Caco-2 (cell line): ENCODE data around the gene PRC1. TPM values are rescaled to one million over a fixed set of nuclear protein-coding genes. Genes with fewer than 3 reads are reported as not detected.

Source experiments
- BruUV-seq: library from RNA; stranded (reverse); fragments of 400-500 nt; replicated peaks from 2 replicates; lab custom pipeline; 2021; lab: Mats Ljungman, UMichigan
- CTCF ChIA-PET: fragments of 300-600 bp; sonication (Branson Sonifier 250); formaldehyde crosslinking; loops from one replicate; lab custom pipeline; 2022; ENCODE audit warnings: antibody characterized with exemption; lab: Charles Lee
- POLR2A ChIA-PET: fragments of 300-600 bp; sonication (Branson Sonifier 250); formaldehyde crosslinking; loops from one replicate; lab custom pipeline; 2022; ENCODE audit warnings: antibody characterized with exemption; lab: Charles Lee
- DNase-seq, 2 experiments: peaks; one replicate each; pipeline versions ENCODE4 v3.0.0 to v3.0.0-alpha.2; 2020 to 2022
- H3K27me3 ChIP-seq: replicated peaks from 2 replicates; pipeline ENCODE4 v1.6.0; 2011; ENCODE audit warnings: low read length; ENCODE audit not compliant: control insufficient read depth, insufficient read depth
- H3K36me3 ChIP-seq: 2 replicates; pipeline ENCODE4 v1.5.1; 2011; ENCODE audit warnings: low read length; ENCODE audit not compliant: control insufficient read depth, insufficient read depth
- H3K4me1 ChIP-seq: fragments of 250-450 bp; sonication (Bioruptor Pico); 2 replicates; pipeline ENCODE4 v1.5.1; 2020; ENCODE audit warnings: mild to moderate bottlenecking
- H3K4me3 ChIP-seq: 2 replicates; pipeline ENCODE4 v1.5.1; 2011; ENCODE audit warnings: low read depth, mild to moderate bottlenecking, control low read depth, low read length
- H3K9me3 ChIP-seq: fragments of 250-450 bp; sonication (Bioruptor Pico); 2 replicates; pipeline ENCODE4 v1.5.1; 2020; ENCODE audit warnings: mild to moderate bottlenecking, moderate library complexity
- H3K27ac Mint-ChIP-seq: one replicate; pipeline ENCODE4 v1.8.0; 2022; ENCODE audit warnings: mixed read lengths; ENCODE audit not compliant: unreplicated experiment
- H3K27me3 Mint-ChIP-seq: one replicate; pipeline ENCODE4 v1.8.0; 2022; ENCODE audit warnings: mixed read lengths; ENCODE audit not compliant: insufficient read depth, unreplicated experiment
- H3K36me3 Mint-ChIP-seq: one replicate; pipeline ENCODE4 v1.8.0; 2022; ENCODE audit warnings: mild to moderate bottlenecking, mixed read lengths; ENCODE audit not compliant: insufficient read depth, unreplicated experiment
- H3K4me1 Mint-ChIP-seq: one replicate; pipeline ENCODE4 v1.8.0; 2022; ENCODE audit warnings: low read depth, mixed read lengths; ENCODE audit not compliant: unreplicated experiment
- H3K4me3 Mint-ChIP-seq: one replicate; pipeline ENCODE4 v1.8.0; 2022; ENCODE audit warnings: mild to moderate bottlenecking, moderate library complexity, mixed read lengths; ENCODE audit not compliant: unreplicated experiment
- H3K9me3 Mint-ChIP-seq: one replicate; pipeline ENCODE4 v1.8.0; 2022; ENCODE audit warnings: mixed read lengths; ENCODE audit not compliant: unreplicated experiment
- CTCF ChIP-seq, 2 experiments: fragments of 200-600 bp in 1 of 2; IDR thresholded peaks; 1 replicate in 1 of 2; 2 replicates in 1 of 2; pipeline versions ENCODE4 v1.5.1 to v1.8.0; 2011 to 2022; ENCODE audit warnings: antibody characterized with exemption in 1 of 2, control low read depth in 1 of 2, inconsistent platforms in 1 of 2, low read depth in 1 of 2, low read length in 1 of 2, mild to moderate bottlenecking in 1 of 2, moderate library complexity in 1 of 2; ENCODE audit not compliant: insufficient read depth in 1 of 2, severe bottlenecking in 1 of 2, unreplicated experiment in 1 of 2
- intact Hi-C: fragments of 100-400 bp; cut with micrococcal nuclease; formaldehyde crosslinking; loops from one replicate; pipeline ENCODE4 v1.10.0; 2022; ENCODE audit not compliant: unreplicated experiment
- total RNA-seq: library from RNA; stranded (reverse); gene quantifications from 2 replicates; pipeline ENCODE4 v1.2.3, GENCODE V29; 2022

PRC1 gene
- total RNA-seq, 1 experiment from 2014 or later: 145 TPM

- Histone ChIP-seq H3K27me3 (no peaks in the 10 kb centered on the region), H3K4me1 (peaks cover 13% of the 10 kb centered on the region), H3K4me3 (no peak overlapping the region), H3K36me3 (no peaks in the 10 kb centered on the region; the same call in 1 of the 2 replicates), H3K9me3 (no peaks in the 10 kb centered on the region)
- H3K27me3 Mint-ChIP-seq: no peaks in the 10 kb centered on the region
- peaks cover 27% of the 10 kb centered on the region for H3K36me3 Mint-ChIP-seq
- no peak for DNase-seq
- H3K4me1 Mint-ChIP-seq: peaks cover 21% of the 10 kb centered on the region
- intact Hi-C loops: no loop called here
- TF ChIP-seq CTCF (IDR thresholded peaks at IDR 0.05; ENCODE audit: insufficient read depth in 1 of 2, low read depth in 1 of 2, low read length in 1 of 2, severe bottlenecking in 1 of 2, unreplicated experiment in 1 of 2): no peak
- H3K4me3 Mint-ChIP-seq: no peak overlapping the region
- POLR2A ChIA-PET: no interaction called here
- H3K9me3 Mint-ChIP-seq: no peaks in the 10 kb centered on the region
- no peak overlapping the region for H3K27ac Mint-ChIP-seq
- no TSS peak for BruUV-seq
- CTCF ChIA-PET: no interaction called here
Measured at GRCh38 chr15:90988296-90988695, 6.0 kb downstream of the PRC1 start.

GRCh38 chr15:90987561-90988141 is 6.7 kb downstream of the PRC1 start:
- H3K27me3 ChIP-seq: no peaks in the 10 kb centered on the region
- POLR2A ChIA-PET: interaction anchor here (0.6 kb wide), 1 partner anchor 1889 kb away, joined by 3 read pairs; no protein-coding TSS in a partner anchor
- CTCF ChIA-PET: no interaction called here
- no peak for TF ChIP-seq CTCF (IDR thresholded peaks at IDR 0.05; ENCODE audit: insufficient read depth in 1 of 2, low read depth in 1 of 2, low read length in 1 of 2, severe bottlenecking in 1 of 2, unreplicated experiment in 1 of 2)
- no peaks in the 10 kb centered on the region; the same call in 1 of the 2 replicates for H3K36me3 ChIP-seq
- Mint-ChIP-seq H3K27ac (no peak overlapping the region), H3K36me3 (peaks cover 33% of the 10 kb centered on the region), H3K9me3 (no peaks in the 10 kb centered on the region), H3K27me3 (no peaks in the 10 kb centered on the region), H3K4me1 (peaks cover 21% of the 10 kb centered on the region), H3K4me3 (no peak overlapping the region)
- BruUV-seq: no TSS peak
- peaks cover 12% of the 10 kb centered on the region for H3K4me1 ChIP-seq
- no peak for DNase-seq
- no peak overlapping the region for H3K4me3 ChIP-seq
- intact Hi-C loops: no loop called here
- H3K9me3 ChIP-seq: no peaks in the 10 kb centered on the region

GRCh38 chr15:90986790-90987507 is 7.4 kb downstream of the PRC1 start:
- no peak overlapping the region for H3K4me3 Mint-ChIP-seq
- CTCF ChIA-PET: no interaction called here
- Histone ChIP-seq H3K9me3 (no peaks in the 10 kb centered on the region), H3K4me3 (no peak overlapping the region), H3K27me3 (no peaks in the 10 kb centered on the region), H3K36me3 (no peaks in the 10 kb centered on the region; the same call in 1 of the 2 replicates), H3K4me1 (peaks cover 5% of the 10 kb centered on the region)
- no peak for DNase-seq
- POLR2A ChIA-PET: interaction anchor here (0.6 kb wide), 1 partner anchor 1890 kb away, joined by 3 read pairs; no protein-coding TSS in a partner anchor
- H3K36me3 Mint-ChIP-seq: peaks cover 40% of the 10 kb centered on the region
- H3K27ac Mint-ChIP-seq: no peak overlapping the region
- intact Hi-C loops: no loop called here
- no peaks in the 10 kb centered on the region for H3K9me3 Mint-ChIP-seq
- no TSS peak for BruUV-seq
- H3K27me3 Mint-ChIP-seq: no peaks in the 10 kb centered on the region
- TF ChIP-seq CTCF (IDR thresholded peaks at IDR 0.05; ENCODE audit: insufficient read depth in 1 of 2, low read depth in 1 of 2, low read length in 1 of 2, severe bottlenecking in 1 of 2, unreplicated experiment in 1 of 2): no peak
- peaks cover 17% of the 10 kb centered on the region for H3K4me1 Mint-ChIP-seq
